GM21390 (cell line): ENCODE results near the gene ZNF684.
"Not testable (repeated sequence)": the region's sequence is repeated elsewhere in the genome, so short reads cannot be mapped to it uniquely, and the experiment has no call there.

Experiments used
- ATAC-seq: cut with Tn5 transposase; IDR thresholded peaks from one replicate; pipeline ENCODE4 v1.9.1; 2021; ENCODE audit not compliant: unreplicated experiment

The ZNF684 gene

GRCh38 chr1:40531381-40532061 is at the start of gene ZNF684:
ZNF684 (plus strand) TSS chr1:40531637; CDS start chr1:40533167, 1,530 bp downstream.
- ATAC-seq, result peak; percentile 93

GRCh38 chr1:40495315-40495903 is 36.0 kb upstream of the ZNF684 start:
- no peak for ATAC-seq

- ATAC-seq, result not testable (repeated sequence)
Observed at GRCh38 chr1:40502651-40503050, 28.8 kb upstream of the ZNF684 start.

- no peak for ATAC-seq
Observed at GRCh38 chr1:40507973-40508372, 23.5 kb upstream of the ZNF684 start.

GRCh38 chr1:40508375-40509341 is 22.8 kb upstream of the ZNF684 start, which contains the start of gene EXO5:
EXO5 (plus strand) TSS chr1:40508767; CDS start chr1:40514545, 5,778 bp downstream.
- ATAC-seq, result peak; percentile 94

GRCh38 chr1:40519517-40519916 is 11.9 kb upstream of the ZNF684 start:
- no peak for ATAC-seq

- ATAC-seq, result peak; percentile 12
Observed at GRCh38 chr1:40530735-40531380, 579 bp upstream of the ZNF684 start.

- ATAC-seq, result no peak
Observed at GRCh38 chr1:40532062-40532389, 589 bp downstream of the ZNF684 start.

GRCh38 chr1:40532844-40533424 is 1.5 kb downstream of the ZNF684 start:
- ATAC-seq, result no peak

GRCh38 chr1:40534589-40534988 is 3.2 kb downstream of the ZNF684 start:
- ATAC-seq, result no peak

- no peak for ATAC-seq
Observed at GRCh38 chr1:40535732-40536131, 4.3 kb downstream of the ZNF684 start.

GRCh38 chr1:40539338-40539737 is 7.9 kb downstream of the ZNF684 start:
- ATAC-seq, result no peak

- ATAC-seq, result no peak
Observed at GRCh38 chr1:40546957-40547356, 15.5 kb downstream of the ZNF684 start.

- no peak for ATAC-seq
Observed at GRCh38 chr1:40553017-40553416, 21.6 kb downstream of the ZNF684 start.

- ATAC-seq, result not testable (repeated sequence)
Observed at GRCh38 chr1:40554807-40555206, 23.4 kb downstream of the ZNF684 start.

GRCh38 chr1:40556121-40556520 is 24.7 kb downstream of the ZNF684 start:
- ATAC-seq, result no peak

GRCh38 chr1:40558241-40558640 is 26.8 kb downstream of the ZNF684 start:
- not testable (repeated sequence) for ATAC-seq

- no peak for ATAC-seq
Observed at GRCh38 chr1:40562185-40562584, 30.7 kb downstream of the ZNF684 start.

- ATAC-seq, result no peak
Observed at GRCh38 chr1:40563266-40563665, 31.8 kb downstream of the ZNF684 start.

GRCh38 chr1:40564506-40564905 is 33.1 kb downstream of the ZNF684 start:
- no peak for ATAC-seq

- no peak for ATAC-seq
Observed at GRCh38 chr1:40564913-40565312, 33.5 kb downstream of the ZNF684 start.
